NCI-H345 treated with DMSO at 0.1 percent for 48 hours (cell line): ENCODE measurements around the gene DUS3L.

ENCODE experiments used
- DNase-seq: peaks from one replicate; lab custom pipeline; 2025; ENCODE audit not compliant: unreplicated experiment; lab: John Stamatoyannopoulos, UW

DUS3L gene

GRCh38 chr19:5790559-5791520, at the start of gene DUS3L:
TSS of gene DUS3L (minus strand) at chr19:5791163. CDS start at chr19:5791141, 22 bp downstream.
- DNase-seq: peak; percentile 97

- DNase-seq: no peak
Observed at GRCh38 chr19:5839065-5840017, 48.4 kb upstream of the DUS3L start, which contains the start of gene FUT6. TSS of gene FUT6 (minus strand) at chr19:5839702. CDS start at chr19:5832567, 7,135 bp downstream.

- DNase-seq: no peak
Observed at GRCh38 chr19:5838353-5839064, 47.5 kb upstream of the DUS3L start.

- DNase-seq: no peak
Observed at GRCh38 chr19:5837761-5838352, 46.9 kb upstream of the DUS3L start.

- no peak for DNase-seq
Observed at GRCh38 chr19:5832527-5833216, 41.7 kb upstream of the DUS3L start.

GRCh38 chr19:5832061-5832460, 41.1 kb upstream of the DUS3L start:
- no peak for DNase-seq

- no peak for DNase-seq
Observed at GRCh38 chr19:5831159-5831558, 40.2 kb upstream of the DUS3L start.

- no peak for DNase-seq
Observed at GRCh38 chr19:5829567-5830310, 38.8 kb upstream of the DUS3L start.

GRCh38 chr19:5828661-5829566, 38.0 kb upstream of the DUS3L start:
- DNase-seq: peak; percentile 70

GRCh38 chr19:5827891-5828660, 37.1 kb upstream of the DUS3L start:
- peak; percentile 98 for DNase-seq

- no peak for DNase-seq
Observed at GRCh38 chr19:5827342-5827890, 36.5 kb upstream of the DUS3L start.

- DNase-seq: peak; percentile 98
Observed at GRCh38 chr19:5826531-5827341, 35.8 kb upstream of the DUS3L start.

GRCh38 chr19:5825178-5825577, 34.2 kb upstream of the DUS3L start:
- no peak for DNase-seq

GRCh38 chr19:5824751-5825150, 33.8 kb upstream of the DUS3L start:
- DNase-seq: no peak

GRCh38 chr19:5823579-5824281, 32.8 kb upstream of the DUS3L start:
- no peak for DNase-seq
